Neural progenitor cell (in vitro differentiated cells): ENCODE measurements around the gene SYNJ2. TPM values are rescaled to one million over a fixed set of nuclear protein-coding genes. Genes with fewer than 3 reads are reported as not detected.

ENCODE experiments used
- DNase-seq: peaks from one replicate; pipeline ENCODE4 v3.0.0-alpha.2; 2016; ENCODE audit warnings: low spot score
- H2AFZ ChIP-seq: fragments of 200-600 bp; sonication (generic); replicated peaks from 2 replicates; pipeline ENCODE4 v1.6.1; 2016; ENCODE audit warnings: antibody characterized with exemption
- H3F3A ChIP-seq: fragments of 200-600 bp; sonication (generic); 2 replicates; pipeline ENCODE4 v1.6.1; 2016; ENCODE audit warnings: antibody characterized with exemption, low read depth
- H3K27ac ChIP-seq: fragments of 200-600 bp; sonication (generic); 2 replicates; pipeline ENCODE4 v1.5.1; 2016; ENCODE audit warnings: mild to moderate bottlenecking
- H3K27me3 ChIP-seq: fragments of 200-600 bp; sonication (generic); 2 replicates; pipeline ENCODE4 v1.6.1; 2016; ENCODE audit warnings: mild to moderate bottlenecking, moderate library complexity
- H3K36me3 ChIP-seq: fragments of 200-600 bp; sonication (generic); 2 replicates; pipeline ENCODE4 v1.5.1; 2016
- H3K4me1 ChIP-seq: fragments of 200-600 bp; sonication (generic); 2 replicates; pipeline ENCODE4 v1.6.1; 2016; ENCODE audit warnings: mixed run types
- H3K4me2 ChIP-seq: fragments of 200-600 bp; sonication (generic); 2 replicates; pipeline ENCODE4 v1.6.1; 2016
- H3K4me3 ChIP-seq: fragments of 200-600 bp; sonication (generic); 2 replicates; pipeline ENCODE4 v1.5.1; 2016
- H3K79me2 ChIP-seq: fragments of 200-600 bp; sonication (generic); 2 replicates; pipeline ENCODE4 v1.6.1; 2016; ENCODE audit warnings: low read depth
- H3K9ac ChIP-seq: fragments of 200-600 bp; sonication (generic); 2 replicates; pipeline ENCODE4 v1.6.1; 2016
- H3K9me3 ChIP-seq: fragments of 200-600 bp; sonication (generic); 2 replicates; pipeline ENCODE4 v1.5.1; 2016; ENCODE audit warnings: low read depth
- H4K20me1 ChIP-seq: fragments of 200-600 bp; sonication (generic); 2 replicates; pipeline ENCODE4 v1.6.1; 2016; ENCODE audit warnings: low read depth
- H3K27ac Mint-ChIP-seq: 3 replicates; pipeline ENCODE4 v1.8.0; 2021; ENCODE audit warnings: mixed read lengths
- H3K27me3 Mint-ChIP-seq: 2 replicates; pipeline ENCODE4 v1.8.0; 2022; ENCODE audit warnings: low read depth, mild to moderate bottlenecking, inconsistent platforms, moderate library complexity, mixed read lengths; ENCODE audit not compliant: insufficient read depth
- H3K36me3 Mint-ChIP-seq: 3 replicates; pipeline ENCODE4 v1.8.0; 2021; ENCODE audit warnings: mixed read lengths
- H3K4me1 Mint-ChIP-seq: 3 replicates; pipeline ENCODE4 v1.8.0; 2021; ENCODE audit warnings: mixed read lengths
- H3K4me3 Mint-ChIP-seq: 3 replicates; pipeline ENCODE4 v1.8.0; 2021; ENCODE audit warnings: mild to moderate bottlenecking, moderate library complexity, mixed read lengths
- H3K9me3 Mint-ChIP-seq: 3 replicates; pipeline ENCODE4 v1.8.0; 2020; ENCODE audit warnings: mixed read lengths
- CTCF ChIP-seq: fragments of 200-600 bp; sonication (generic); IDR thresholded peaks from 2 replicates; pipeline ENCODE4 v1.5.1; 2017; ENCODE audit warnings: antibody characterized with exemption, mild to moderate bottlenecking
- EZH2 ChIP-seq: fragments of 200-600 bp; sonication (generic); IDR thresholded peaks from 2 replicates; pipeline ENCODE4 v1.6.1; 2017; ENCODE audit warnings: antibody characterized with exemption, mild to moderate bottlenecking, moderate library complexity
- EZH2phosphoT487 ChIP-seq: fragments of 200-600 bp; sonication (generic); IDR thresholded peaks from 2 replicates; pipeline ENCODE4 v1.6.1; 2017; ENCODE audit warnings: antibody characterized with exemption
- total RNA-seq: library from RNA; depleted of rRNA; stranded (reverse); fragments of >200 nt; gene quantifications from 2 replicates; pipeline ENCODE4 v1.2.3, GENCODE V29; 2015; ENCODE audit warnings: low replicate concordance

SYNJ2 gene
- total RNA-seq, 1 donor from 2014 or later, result 4.8 TPM

- Histone ChIP-seq H3K36me3 (no peaks in the 10 kb centered on the region), H4K20me1 (no peaks in the 10 kb centered on the region), H3K9ac (no peak overlapping the region), H3F3A (no peaks in the 10 kb centered on the region), H3K4me2 (no peak overlapping the region), H3K4me3 (no peak overlapping the region), H3K27me3 (no peaks in the 10 kb centered on the region), H3K27ac (no peak overlapping the region), H3K4me1 (no peaks in the 10 kb centered on the region), H2AFZ (no peak overlapping the region), H3K79me2 (no peaks in the 10 kb centered on the region), H3K9me3 (no peaks in the 10 kb centered on the region)
- no peak for DNase-seq
- peaks cover 6% of the 10 kb centered on the region for H3K36me3 Mint-ChIP-seq
- no peak overlapping the region for H3K4me3 Mint-ChIP-seq
- no peak overlapping the region for H3K27ac Mint-ChIP-seq
- H3K27me3 Mint-ChIP-seq, result peaks cover 14% of the 10 kb centered on the region
- H3K4me1 Mint-ChIP-seq, result peaks cover 13% of the 10 kb centered on the region
- H3K9me3 Mint-ChIP-seq, result peaks cover 5% of the 10 kb centered on the region
- TF ChIP-seq EZH2 (no peak), EZH2phosphoT487 (no peak), CTCF (no peak)
Measured at GRCh38 chr6:158048589-158048988, 66.9 kb downstream of the SYNJ2 start.

- H3K4me1 ChIP-seq, result no peaks in the 10 kb centered on the region
- H3K36me3 ChIP-seq, result no peaks in the 10 kb centered on the region
- H3K27ac ChIP-seq, result no peak overlapping the region
- no peak overlapping the region for H2AFZ ChIP-seq
- H3K27ac Mint-ChIP-seq, result no peak overlapping the region
- no peaks in the 10 kb centered on the region for H4K20me1 ChIP-seq
- H3K36me3 Mint-ChIP-seq, result peaks cover 6% of the 10 kb centered on the region
- no peak overlapping the region for H3K4me2 ChIP-seq
- H3K9me3 ChIP-seq, result no peaks in the 10 kb centered on the region
- peaks cover 12% of the 10 kb centered on the region for H3K27me3 Mint-ChIP-seq
- H3K27me3 ChIP-seq, result no peaks in the 10 kb centered on the region
- no peaks in the 10 kb centered on the region for H3F3A ChIP-seq
- DNase-seq, result no peak
- H3K9me3 Mint-ChIP-seq, result peaks cover 5% of the 10 kb centered on the region
- H3K4me3 ChIP-seq, result no peak overlapping the region
- no peak for TF ChIP-seq EZH2
- H3K4me3 Mint-ChIP-seq, result no peak overlapping the region
- no peaks in the 10 kb centered on the region for H3K79me2 ChIP-seq
- peaks cover 11% of the 10 kb centered on the region for H3K4me1 Mint-ChIP-seq
- no peak overlapping the region for H3K9ac ChIP-seq
Measured at GRCh38 chr6:158049055-158050028, 67.7 kb downstream of the SYNJ2 start.

GRCh38 chr6:158050107-158050735 is 68.6 kb downstream of the SYNJ2 start:
- Histone ChIP-seq H2AFZ (no peak overlapping the region), H3K27me3 (no peaks in the 10 kb centered on the region), H3K36me3 (no peaks in the 10 kb centered on the region), H3K4me3 (no peak overlapping the region), H3K4me2 (no peak overlapping the region), H4K20me1 (no peaks in the 10 kb centered on the region), H3K9me3 (no peaks in the 10 kb centered on the region), H3K79me2 (no peaks in the 10 kb centered on the region), H3K4me1 (no peaks in the 10 kb centered on the region), H3K9ac (no peak overlapping the region), H3F3A (no peaks in the 10 kb centered on the region), H3K27ac (no peak overlapping the region)
- H3K27me3 Mint-ChIP-seq, result peaks cover 12% of the 10 kb centered on the region
- no peak overlapping the region for H3K27ac Mint-ChIP-seq
- H3K4me1 Mint-ChIP-seq, result peaks cover 11% of the 10 kb centered on the region
- no peak for DNase-seq
- no peak overlapping the region for H3K4me3 Mint-ChIP-seq
- TF ChIP-seq CTCF (no peak), EZH2 (no peak), EZH2phosphoT487 (no peak)
- peaks cover 5% of the 10 kb centered on the region for H3K9me3 Mint-ChIP-seq
- H3K36me3 Mint-ChIP-seq, result peaks cover 6% of the 10 kb centered on the region
